NCI-H2196 treated with DMSO at 0.1 percent for 48 hours (cell line): ENCODE results near the gene PFKFB3.

Experiments used
- DNase-seq: peaks from one replicate; lab custom pipeline; 2025; ENCODE audit not compliant: unreplicated experiment; lab: John Stamatoyannopoulos, UW

Gene PFKFB3

DNA sequence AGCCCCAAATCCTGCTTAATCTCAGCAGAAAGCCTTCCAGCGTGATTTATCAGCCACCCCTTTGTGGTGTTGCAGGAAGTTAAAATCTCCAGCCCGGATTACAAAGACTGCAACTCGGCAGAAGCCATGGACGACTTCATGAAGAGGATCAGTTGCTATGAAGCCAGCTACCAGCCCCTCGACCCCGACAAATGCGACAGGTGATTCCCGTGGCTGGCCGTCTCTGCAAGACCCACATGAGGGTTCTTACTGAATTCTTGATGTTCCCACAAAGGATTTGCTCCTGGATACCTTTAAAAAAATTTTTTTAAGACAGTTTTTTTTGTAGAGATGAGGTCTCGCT lies 16.7 kb downstream of the PFKFB3 start:
- DNase-seq: no peak

DNA sequence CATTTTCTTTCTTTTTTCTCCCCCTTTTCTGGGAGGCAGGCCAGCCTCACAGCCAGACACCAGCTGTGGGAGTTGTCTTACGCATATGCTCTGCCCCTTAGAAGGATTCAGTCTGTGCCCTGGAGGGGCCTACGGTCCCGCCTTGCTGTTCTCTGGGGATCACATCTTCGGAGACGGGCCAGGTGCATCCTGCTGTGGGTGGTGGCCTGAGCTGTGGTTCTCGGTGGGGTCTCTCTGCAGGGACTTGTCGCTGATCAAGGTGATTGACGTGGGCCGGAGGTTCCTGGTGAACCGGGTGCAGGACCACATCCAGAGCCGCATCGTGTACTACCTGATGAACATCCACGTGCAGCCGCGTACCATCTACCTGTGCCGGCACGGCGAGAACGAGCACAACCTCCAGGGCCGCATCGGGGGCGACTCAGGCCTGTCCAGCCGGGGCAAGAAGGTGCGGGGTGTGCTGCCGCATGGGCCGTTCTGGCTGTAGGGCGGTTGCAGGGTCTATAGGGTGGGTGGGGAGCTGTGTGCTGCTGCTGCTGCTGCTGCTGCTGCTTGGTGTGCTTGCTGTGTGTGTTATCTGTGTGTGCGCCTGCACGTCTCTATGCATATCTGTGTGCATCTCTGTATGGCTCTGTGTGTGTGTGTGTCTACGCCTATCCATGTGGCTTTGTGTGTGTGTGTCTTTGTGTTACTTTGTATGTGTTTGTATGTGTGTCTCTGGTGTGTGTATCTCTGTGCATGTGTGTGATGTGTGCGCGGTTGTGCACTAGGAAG lies 17.9 kb downstream of the PFKFB3 start:
- DNase-seq: no peak

DNA sequence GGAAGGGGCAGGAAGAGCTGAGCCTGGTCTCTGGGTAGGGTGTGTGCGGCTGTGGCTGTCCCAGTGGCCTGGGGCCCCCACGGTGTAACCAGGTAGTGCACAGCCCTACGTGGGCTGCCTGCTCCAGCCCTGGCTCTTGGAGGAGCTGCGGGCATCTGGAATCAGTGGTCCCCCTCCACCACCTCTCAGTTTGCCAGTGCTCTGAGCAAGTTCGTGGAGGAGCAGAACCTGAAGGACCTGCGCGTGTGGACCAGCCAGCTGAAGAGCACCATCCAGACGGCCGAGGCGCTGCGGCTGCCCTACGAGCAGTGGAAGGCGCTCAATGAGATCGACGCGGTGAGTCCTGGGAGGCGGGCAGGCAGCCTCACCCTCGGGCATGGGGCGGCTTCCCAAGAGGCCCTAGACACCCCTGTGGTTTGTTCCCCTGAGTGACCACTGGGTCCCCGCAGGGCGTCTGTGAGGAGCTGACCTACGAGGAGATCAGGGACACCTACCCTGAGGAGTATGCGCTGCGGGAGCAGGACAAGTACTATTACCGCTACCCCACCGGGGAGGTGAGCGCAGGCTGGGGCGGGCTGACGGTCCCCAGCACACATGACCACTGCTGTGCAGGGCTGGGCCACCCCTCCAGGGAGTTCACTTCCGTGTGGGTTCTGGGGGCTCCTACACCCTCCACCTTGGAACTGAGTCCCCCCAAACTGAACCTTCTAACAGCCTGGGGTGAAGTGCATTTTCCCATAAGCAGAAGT lies 18.6 kb downstream of the PFKFB3 start:
- DNase-seq: no peak

DNA sequence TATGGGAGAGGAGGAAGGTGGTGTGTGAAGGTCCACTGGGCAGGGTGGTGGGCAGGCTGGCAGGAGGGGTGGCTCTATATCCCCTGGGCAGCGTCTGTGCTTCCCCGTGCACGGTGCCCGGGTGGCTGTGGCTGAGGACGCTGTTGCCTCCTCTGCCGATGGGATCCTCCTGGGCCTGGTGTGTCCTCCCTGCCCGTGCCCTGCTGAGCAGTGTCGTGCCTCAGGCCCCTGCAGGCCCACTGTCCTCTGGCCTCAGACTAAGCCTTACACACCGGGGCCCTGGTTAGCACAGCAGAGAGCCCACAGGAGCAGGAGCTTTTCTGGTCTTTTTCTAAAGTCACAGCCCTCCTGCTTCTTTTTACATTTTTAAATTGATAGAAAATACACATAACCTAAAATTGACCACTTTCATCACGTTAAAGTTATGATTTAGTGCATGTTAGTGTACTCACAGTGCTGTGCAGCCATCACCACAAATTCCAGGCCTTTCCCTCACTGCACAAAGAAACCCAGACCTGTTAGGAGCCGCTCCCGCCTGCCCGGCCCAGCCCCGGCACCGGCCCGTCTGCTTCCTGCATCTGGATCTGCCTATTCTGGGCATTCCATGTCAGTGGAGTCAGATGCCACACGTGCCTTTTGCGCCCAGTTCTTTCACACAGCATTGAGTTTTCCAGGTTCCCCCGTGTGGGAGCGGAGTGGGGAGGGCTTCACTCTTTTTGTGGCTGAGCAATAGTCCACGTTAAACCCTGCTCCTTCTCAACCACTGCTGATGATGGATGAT lies 19.4 kb downstream of the PFKFB3 start:
- DNase-seq: no peak

DNA sequence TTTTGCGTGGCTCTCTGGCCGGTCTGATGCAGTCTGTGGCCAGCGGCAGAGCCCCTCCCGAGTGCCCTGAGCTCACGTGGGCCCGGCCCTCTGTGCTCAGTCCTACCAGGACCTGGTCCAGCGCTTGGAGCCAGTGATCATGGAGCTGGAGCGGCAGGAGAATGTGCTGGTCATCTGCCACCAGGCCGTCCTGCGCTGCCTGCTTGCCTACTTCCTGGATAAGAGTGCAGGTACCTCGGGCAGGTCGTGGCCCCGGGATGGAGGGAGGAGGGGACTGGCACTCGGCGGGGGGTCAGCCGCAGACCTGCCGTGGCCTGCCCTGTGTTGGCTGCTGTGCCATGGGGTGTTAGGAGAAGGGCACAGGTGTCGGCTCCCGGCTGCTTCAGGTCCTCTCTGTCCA lies 20.0 kb downstream of the PFKFB3 start:
- no peak for DNase-seq

DNA sequence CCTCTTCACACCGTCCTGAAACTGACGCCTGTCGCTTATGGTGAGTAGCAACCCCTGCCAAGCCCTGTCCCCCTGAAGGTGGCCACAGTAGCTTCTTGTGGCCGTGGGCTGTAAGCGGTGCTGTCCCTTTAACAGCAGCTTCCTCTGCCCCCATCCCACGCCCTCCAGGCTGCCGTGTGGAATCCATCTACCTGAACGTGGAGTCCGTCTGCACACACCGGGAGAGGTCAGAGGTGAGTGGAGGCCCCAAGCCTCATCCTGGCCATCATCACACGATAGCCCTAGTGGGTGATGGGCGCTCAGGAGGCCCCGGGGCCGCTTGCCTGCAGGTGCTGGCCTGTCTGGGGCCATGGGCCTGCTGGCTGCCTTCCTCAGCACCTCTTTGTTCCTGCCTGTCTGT lies 21.2 kb downstream of the PFKFB3 start:
- no peak for DNase-seq

DNA sequence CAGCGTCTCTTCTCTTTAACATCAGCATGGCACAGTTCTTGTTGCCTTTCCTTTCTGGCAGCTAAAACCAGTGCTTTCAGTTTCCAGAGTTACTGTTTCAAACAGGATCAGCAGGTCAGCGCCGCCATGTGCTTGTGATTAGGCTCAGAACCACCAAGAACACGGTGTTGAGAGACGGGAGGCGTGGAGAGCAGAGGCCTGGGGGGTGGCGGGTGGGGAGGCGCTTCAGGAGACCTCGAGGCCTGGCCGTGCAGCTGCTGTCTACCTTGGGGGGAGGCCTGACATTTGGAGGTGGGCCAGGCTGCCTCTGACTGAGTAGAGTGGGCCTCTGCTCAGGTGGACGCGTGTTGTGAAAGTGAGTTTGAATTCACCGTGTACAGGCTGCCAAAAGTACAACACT lies 22.0 kb downstream of the PFKFB3 start:
- DNase-seq: no peak

DNA sequence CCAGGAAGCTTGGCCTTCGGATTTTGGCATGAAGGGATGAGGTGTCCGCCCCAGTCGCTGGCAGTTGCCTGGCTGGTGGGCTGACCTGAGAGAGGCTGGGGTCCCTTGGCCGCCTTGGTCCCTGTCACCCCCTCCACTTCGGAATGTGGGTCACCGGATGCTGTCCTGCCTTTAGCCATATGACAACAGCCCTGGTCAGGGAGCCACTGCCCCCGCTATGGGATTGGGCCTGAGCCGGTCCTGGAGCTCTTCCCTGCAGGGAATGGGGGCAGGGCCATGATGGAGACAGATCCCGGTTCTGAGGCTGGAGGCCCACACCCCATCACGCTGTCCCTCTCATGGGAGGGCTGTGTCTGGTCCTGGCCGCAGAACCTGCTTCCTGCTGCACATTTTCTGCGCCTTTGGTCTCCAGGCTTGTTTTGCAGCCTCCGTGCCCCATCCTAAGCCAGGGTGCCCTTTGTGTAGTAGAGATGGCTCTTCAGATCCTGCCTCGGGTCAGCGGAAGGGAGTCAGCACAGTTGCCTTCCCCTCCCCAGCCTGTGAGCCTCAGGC lies 22.6 kb downstream of the PFKFB3 start:
- no peak for DNase-seq

DNA sequence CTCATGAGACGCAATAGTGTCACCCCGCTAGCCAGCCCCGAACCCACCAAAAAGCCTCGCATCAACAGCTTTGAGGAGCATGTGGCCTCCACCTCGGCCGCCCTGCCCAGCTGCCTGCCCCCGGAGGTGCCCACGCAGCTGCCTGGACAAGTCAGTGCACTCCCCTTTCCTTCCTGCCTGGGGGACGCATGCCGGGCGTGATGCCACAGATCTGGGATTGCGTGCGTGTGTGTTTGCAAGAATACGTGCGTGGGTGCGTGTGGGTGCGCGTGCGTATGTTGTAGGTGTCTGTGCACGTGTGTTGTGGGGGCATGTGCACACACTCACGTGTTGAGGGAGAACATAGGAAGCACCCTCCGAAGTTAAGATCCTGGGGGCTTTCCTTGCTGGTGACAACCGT lies 23.5 kb downstream of the PFKFB3 start:
- no peak for DNase-seq

DNA sequence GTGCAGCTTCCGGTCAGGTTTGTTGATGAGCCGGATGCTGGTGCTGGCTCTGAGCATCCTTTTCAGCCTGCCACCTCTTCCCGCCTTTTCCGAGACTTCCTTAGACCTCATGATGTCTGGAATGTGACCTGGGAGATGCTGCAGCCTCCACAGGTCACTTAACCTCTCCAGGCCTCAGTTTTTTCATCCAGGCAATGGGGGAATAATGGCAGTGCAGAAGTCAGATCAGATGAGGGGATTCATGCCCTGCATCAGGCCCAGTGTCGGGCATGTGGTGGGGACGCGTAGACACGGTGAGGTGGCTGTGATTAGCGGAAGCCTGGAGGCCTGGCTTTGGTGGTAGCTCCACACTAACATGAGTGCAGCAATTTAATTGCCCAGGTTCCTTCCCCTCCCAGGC lies 24.6 kb downstream of the PFKFB3 start:
- DNase-seq: no peak

DNA sequence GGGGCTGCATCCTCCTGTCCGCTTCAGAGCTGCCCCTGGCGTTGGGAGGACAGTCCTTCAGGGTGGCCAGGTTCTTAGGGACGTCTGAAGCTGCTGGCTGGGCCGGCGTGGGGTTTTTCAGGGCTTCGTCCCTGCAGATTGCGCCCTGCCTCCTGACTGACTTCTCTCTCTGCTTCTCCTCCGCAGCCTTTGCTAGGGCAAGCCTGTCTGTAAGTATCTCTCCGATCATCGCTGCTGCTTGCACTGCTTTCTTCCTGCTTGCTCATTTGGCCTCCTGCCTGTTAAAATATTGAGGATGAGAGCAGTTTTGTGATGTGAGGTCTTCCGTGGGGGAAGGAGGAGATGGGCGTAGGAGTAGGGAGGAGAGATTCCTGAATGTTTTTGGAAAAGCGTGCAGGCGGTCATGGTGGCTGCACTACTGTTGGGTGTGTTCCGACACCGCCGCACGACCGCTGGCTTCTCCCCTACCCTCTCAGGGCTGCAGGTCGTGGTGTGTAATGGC lies 25.3 kb downstream of the PFKFB3 start:
- no peak for DNase-seq

DNA sequence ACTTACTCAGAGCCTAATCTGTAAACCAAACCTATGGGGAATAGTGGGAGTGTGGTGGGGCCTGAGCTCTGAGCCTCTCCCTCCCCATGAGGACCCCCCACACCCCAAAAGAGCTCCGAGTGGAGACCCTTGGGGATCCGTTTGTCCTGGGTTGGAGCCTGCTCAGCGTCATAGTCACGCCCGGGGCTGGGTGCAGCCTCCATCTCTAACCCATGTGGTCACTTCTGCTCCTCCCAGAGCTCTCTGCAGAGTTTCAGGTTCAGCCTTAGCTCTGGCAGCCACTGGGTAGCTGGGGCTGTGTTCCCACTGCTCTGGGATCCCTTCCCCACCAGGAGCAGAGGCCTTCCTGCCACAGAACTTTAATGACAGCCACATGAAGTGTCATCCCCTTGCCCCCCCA lies 25.9 kb downstream of the PFKFB3 start:
- DNase-seq: no peak

DNA sequence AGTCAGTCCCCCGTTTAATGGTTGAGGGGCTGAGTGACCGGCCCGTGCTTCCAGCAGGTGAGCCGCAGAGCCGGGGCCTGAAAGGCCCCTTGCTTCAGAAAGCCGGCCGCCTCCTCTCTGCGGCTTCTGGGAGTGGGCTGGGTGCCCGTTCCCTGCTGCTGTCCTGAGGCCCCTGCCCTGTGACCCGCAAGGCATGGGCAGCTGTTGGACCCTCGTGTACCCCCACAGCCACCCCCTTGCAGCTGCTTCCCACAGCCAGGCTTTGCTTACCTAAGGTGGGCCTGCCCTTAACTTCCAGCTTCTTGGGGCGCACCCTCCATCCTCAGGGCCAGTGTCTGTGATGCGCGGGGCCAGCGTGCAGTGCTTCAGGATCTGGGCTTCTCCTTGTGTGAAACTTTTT lies 26.6 kb downstream of the PFKFB3 start:
- DNase-seq: no peak

DNA sequence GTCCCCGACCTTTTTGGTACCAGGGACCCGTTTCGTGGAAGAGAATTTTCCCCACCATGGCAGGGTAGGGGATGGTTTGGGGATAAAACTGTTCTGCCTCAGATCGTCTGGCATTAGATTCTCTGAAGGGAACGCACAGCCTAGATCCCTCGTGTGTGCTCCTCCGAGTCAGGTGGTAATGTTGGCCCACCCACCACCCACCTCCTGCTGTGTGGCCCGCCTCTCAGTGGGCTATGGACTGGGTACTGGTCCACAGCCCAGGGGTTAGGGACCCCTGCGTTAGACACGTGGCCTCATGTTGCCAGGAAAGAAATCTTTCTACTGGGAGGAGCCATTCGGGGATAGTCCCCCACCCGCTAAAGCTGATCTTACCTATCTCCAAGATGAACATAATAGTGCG lies 27.0 kb downstream of the PFKFB3 start:
- DNase-seq: no peak

DNA sequence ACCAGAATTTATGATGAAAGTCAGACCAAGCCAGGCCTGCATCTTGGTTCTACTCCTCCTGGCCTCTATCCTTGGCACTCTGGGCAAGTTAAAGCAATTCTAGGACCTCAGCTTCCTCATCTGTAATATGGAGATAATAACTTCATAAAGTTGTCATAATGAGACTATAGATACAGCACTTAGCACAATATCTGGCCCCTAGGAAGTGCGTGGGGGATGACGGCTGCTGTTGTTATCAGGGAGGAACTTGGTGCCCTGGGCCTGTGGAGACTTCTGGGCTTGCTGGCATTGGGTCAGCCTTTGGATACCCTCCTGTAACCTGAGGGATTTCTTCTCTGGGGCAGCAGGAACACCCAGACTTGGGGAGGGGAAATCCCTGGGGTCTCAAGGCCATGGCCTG lies 27.6 kb downstream of the PFKFB3 start:
- DNase-seq: no peak

DNA sequence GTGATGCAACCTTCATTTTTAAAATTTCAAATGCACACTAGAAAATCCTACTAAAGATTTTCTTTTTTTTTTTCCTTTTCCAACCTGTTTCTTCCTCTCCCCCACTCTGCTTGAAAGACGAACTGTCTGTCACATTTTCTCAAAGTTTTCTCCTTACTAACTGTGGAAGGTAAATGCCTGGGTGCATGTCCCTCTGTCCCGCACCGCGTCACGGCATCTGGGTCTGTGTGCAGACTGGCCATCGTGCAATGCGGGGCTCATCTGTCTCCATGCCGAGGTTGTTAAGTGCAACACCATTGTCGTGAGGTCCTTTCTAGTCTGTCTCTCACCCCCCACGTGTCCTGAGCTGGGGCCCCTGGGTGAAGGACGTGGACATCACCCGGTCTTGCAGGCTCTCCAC lies 28.4 kb downstream of the PFKFB3 start:
- DNase-seq: no peak

DNA sequence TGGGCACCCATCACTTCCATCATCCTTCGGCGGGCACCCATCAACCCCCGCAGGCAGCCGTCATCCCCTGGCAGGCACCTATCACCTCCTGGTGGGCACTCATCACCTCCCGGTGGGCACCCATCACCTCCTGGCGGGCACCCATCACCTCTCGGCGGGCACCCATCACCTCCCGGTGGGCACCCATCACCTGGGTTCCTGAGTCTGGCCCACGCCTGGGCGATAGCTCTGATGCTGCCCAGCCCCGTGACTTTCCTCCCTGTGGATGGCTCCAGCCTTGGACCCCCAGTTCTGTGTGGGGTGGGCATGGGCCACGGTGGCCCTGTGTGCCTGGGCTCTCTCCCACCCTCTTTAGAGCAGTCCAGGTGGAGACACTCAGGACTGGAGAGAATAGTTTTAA lies 29.0 kb downstream of the PFKFB3 start:
- no peak for DNase-seq

DNA sequence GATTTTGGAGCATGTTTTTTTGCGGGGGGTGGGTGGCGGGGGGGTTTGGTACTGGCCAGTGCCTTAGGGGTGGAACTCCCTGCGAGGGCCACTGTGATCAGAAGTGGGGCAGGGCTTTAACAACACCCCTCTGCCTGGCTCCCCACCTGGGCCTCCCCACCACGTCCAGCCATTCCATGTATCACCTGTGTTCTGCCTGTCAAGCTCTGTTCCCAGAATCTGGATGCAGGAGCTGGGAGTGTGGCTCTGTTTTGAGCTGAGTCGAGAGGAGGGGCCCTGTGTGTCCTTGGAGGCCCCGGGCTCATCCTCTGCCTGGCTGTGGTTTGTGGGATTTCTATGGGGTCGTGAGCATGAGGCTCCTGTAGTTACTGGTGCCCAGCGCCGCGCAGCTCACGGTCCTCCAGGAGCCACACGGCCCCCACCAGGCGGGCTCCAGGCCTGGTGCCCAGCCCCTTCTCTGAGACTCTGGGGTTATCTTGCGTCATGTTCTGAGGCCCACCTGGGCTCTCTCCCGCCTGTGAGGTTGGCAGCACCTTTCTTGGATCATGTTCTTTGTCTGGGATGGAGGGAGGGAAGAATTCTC lies 29.6 kb downstream of the PFKFB3 start:
- DNase-seq: no peak

DNA sequence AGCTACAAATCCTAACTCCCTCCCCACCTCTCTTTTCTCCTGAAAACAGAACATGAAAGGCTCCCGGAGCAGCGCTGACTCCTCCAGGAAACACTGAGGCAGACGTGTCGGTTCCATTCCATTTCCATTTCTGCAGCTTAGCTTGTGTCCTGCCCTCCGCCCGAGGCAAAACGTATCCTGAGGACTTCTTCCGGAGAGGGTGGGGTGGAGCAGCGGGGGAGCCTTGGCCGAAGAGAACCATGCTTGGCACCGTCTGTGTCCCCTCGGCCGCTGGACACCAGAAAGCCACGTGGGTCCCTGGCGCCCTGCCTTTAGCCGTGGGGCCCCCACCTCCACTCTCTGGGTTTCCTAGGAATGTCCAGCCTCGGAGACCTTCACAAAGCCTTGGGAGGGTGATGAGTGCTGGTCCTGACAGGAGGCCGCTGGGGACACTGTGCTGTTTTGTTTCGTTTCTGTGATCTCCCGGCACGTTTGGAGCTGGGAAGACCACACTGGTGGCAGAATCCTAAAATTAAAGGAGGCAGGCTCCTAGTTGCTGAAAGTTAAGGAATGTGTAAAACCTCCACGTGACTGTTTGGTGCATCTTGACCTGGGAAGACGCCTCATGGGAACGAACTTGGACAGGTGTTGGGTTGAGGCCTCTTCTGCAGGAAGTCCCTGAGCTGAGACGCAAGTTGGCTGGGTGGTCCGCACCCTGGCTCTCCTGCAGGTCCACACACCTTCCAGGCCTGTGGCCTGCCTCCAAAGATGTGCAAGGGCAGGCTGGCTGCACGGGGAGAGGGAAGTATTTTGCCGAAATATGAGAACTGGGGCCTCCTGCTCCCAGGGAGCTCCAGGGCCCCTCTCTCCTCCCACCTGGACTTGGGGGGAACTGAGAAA lies 30.4 kb downstream of the PFKFB3 start:
- no peak for DNase-seq

DNA sequence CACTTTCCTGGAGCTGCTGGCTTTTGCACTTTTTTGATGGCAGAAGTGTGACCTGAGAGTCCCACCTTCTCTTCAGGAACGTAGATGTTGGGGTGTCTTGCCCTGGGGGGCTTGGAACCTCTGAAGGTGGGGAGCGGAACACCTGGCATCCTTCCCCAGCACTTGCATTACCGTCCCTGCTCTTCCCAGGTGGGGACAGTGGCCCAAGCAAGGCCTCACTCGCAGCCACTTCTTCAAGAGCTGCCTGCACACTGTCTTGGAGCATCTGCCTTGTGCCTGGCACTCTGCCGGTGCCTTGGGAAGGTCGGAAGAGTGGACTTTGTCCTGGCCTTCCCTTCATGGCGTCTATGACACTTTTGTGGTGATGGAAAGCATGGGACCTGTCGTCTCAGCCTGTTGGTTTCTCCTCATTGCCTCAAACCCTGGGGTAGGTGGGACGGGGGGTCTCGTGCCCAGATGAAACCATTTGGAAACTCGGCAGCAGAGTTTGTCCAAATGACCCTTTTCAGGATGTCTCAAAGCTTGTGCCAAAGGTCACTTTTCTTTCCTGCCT lies 31.1 kb downstream of the PFKFB3 start:
- DNase-seq: no peak
